H9 (cell line): ENCODE measurements around the gene HLA-DQB1. TPM values are rescaled to one million over a fixed set of nuclear protein-coding genes. Genes with fewer than 3 reads are reported as not detected.

Experiments used
- DNase-seq: peaks from one replicate; pipeline ENCODE4 v3.0.0-alpha.2; 2017
- H2AFZ ChIP-seq: one replicate; pipeline ENCODE4 v1.6.1; 2013; ENCODE audit warnings: mild to moderate bottlenecking, low read length, control low read depth, moderate library complexity
- H2AK5ac ChIP-seq: 2 replicates; pipeline ENCODE4 v1.6.1; 2013; ENCODE audit warnings: low read length, control low read depth, mixed read lengths; ENCODE audit not compliant: insufficient read length
- H2BK120ac ChIP-seq: one replicate; pipeline ENCODE4 v1.6.1; 2013; ENCODE audit warnings: low read depth, mild to moderate bottlenecking, low read length, control low read depth, inconsistent platforms; ENCODE audit not compliant: poor library complexity, severe bottlenecking
- H2BK12ac ChIP-seq: 2 replicates; pipeline ENCODE4 v1.6.1; 2013; ENCODE audit warnings: low read length, control low read depth, mixed read lengths, low read depth; ENCODE audit not compliant: insufficient read length
- H2BK15ac ChIP-seq: 2 replicates; pipeline ENCODE4 v1.6.1; 2013; ENCODE audit warnings: low read depth, low read length, control low read depth
- H2BK20ac ChIP-seq: one replicate; pipeline ENCODE4 v1.6.1; 2013; ENCODE audit warnings: low read depth, mild to moderate bottlenecking, low read length, control low read depth, inconsistent platforms; ENCODE audit not compliant: poor library complexity, severe bottlenecking
- H2BK5ac ChIP-seq: 2 replicates; pipeline ENCODE4 v1.6.1; 2013; ENCODE audit warnings: low read length, control low read depth, mixed read lengths; ENCODE audit not compliant: insufficient read length
- H3K14ac ChIP-seq: 2 replicates; pipeline ENCODE4 v1.6.1; 2013; ENCODE audit warnings: low read length, control low read depth; ENCODE audit not compliant: insufficient read depth
- H3K18ac ChIP-seq: 2 replicates; pipeline ENCODE4 v1.6.1; 2013; ENCODE audit warnings: low read depth, mild to moderate bottlenecking, mixed read lengths, low read length, control low read depth; ENCODE audit not compliant: insufficient read length
- H3K23ac ChIP-seq: 2 replicates; pipeline ENCODE4 v1.6.1; 2013; ENCODE audit warnings: low read length, control low read depth, mixed read lengths, low read depth; ENCODE audit not compliant: insufficient read length
- H3K23me2 ChIP-seq: 2 replicates; pipeline ENCODE4 v1.6.1; 2013; ENCODE audit warnings: low read depth, mild to moderate bottlenecking, mixed read lengths, low read length, control low read depth; ENCODE audit not compliant: insufficient read length, poor library complexity, severe bottlenecking
- H3K27ac ChIP-seq: 2 replicates; pipeline ENCODE4 v1.5.1; 2013; ENCODE audit warnings: low read length, control low read depth, mixed read lengths, low read depth; ENCODE audit not compliant: insufficient read length
- H3K27me3 ChIP-seq: 2 replicates; pipeline ENCODE4 v1.6.1; 2013; ENCODE audit warnings: low read length, control low read depth, inconsistent platforms; ENCODE audit not compliant: insufficient read depth
- H3K4ac ChIP-seq: 2 replicates; pipeline ENCODE4 v1.6.1; 2013; ENCODE audit warnings: low read depth, mild to moderate bottlenecking, control low read depth, inconsistent platforms, low read length, moderate library complexity
- H3K4me1 ChIP-seq: 2 replicates; pipeline ENCODE4 v1.6.1; 2013; ENCODE audit warnings: low read length, control low read depth, inconsistent platforms; ENCODE audit not compliant: insufficient read depth
- H3K4me2 ChIP-seq: 2 replicates; pipeline ENCODE4 v1.6.1; 2013; ENCODE audit warnings: low read length, control low read depth, mixed read lengths; ENCODE audit not compliant: insufficient read length, insufficient read depth
- H3K56ac ChIP-seq: 2 replicates; pipeline ENCODE4 v1.6.1; 2013; ENCODE audit warnings: low read depth, mild to moderate bottlenecking, mixed read lengths, low read length, control low read depth; ENCODE audit not compliant: insufficient read length
- H3K79me1 ChIP-seq: 2 replicates; pipeline ENCODE4 v1.6.1; 2013; ENCODE audit warnings: low read depth, mild to moderate bottlenecking, moderate library complexity, low read length, control low read depth, inconsistent platforms; ENCODE audit not compliant: insufficient read depth, poor library complexity, severe bottlenecking
- H3K79me2 ChIP-seq: 2 replicates; pipeline ENCODE4 v1.6.1; 2013; ENCODE audit warnings: low read length, control low read depth, inconsistent platforms; ENCODE audit not compliant: insufficient read depth
- H3K9ac ChIP-seq: 2 replicates; pipeline ENCODE4 v1.6.1; 2013; ENCODE audit warnings: low read length, control low read depth, mixed read lengths; ENCODE audit not compliant: insufficient read length; ENCODE audit errors: extremely low read depth
- H3K9me3 ChIP-seq: one replicate; pipeline ENCODE4 v1.6.1; 2013; ENCODE audit warnings: low read depth, low read length, inconsistent platforms; ENCODE audit not compliant: control insufficient read depth
- H3T11ph ChIP-seq: one replicate; pipeline ENCODE4 v1.6.1; 2013; ENCODE audit warnings: mild to moderate bottlenecking, low read length, control low read depth, inconsistent platforms
- H4K20me1 ChIP-seq: one replicate; pipeline ENCODE4 v1.6.1; 2013; ENCODE audit not compliant: control insufficient read depth, insufficient read length, insufficient read depth
- H4K5ac ChIP-seq: 2 replicates; pipeline ENCODE4 v1.6.1; 2013; ENCODE audit warnings: low read depth, mild to moderate bottlenecking, mixed read lengths, low read length, control low read depth; ENCODE audit not compliant: insufficient read length
- H4K8ac ChIP-seq: replicated peaks from 2 replicates; pipeline ENCODE4 v1.6.1; 2013; ENCODE audit warnings: low read length, control low read depth, mixed read lengths, low read depth; ENCODE audit not compliant: insufficient read length
- H4K91ac ChIP-seq: 2 replicates; pipeline ENCODE4 v1.6.1; 2013; ENCODE audit warnings: low read depth, mild to moderate bottlenecking, moderate library complexity, mixed read lengths, low read length, control low read depth; ENCODE audit not compliant: insufficient read length
- H3K27ac Mint-ChIP-seq, 3 experiments: 2 replicates in 2 of 3; 3 replicates in 1 of 3; pipeline ENCODE4 v1.8.0; 2020 to 2021; ENCODE audit warnings: mixed read lengths in 3 of 3, mild to moderate bottlenecking in 1 of 3, moderate library complexity in 1 of 3
- H3K27me3 Mint-ChIP-seq: 2 replicates; pipeline ENCODE4 v1.8.0; 2021; ENCODE audit warnings: low read depth, mild to moderate bottlenecking, moderate library complexity, mixed read lengths
- H3K36me3 Mint-ChIP-seq, 3 experiments: 2 replicates in 2 of 3; 3 replicates in 1 of 3; pipeline ENCODE4 v1.8.0; 2020 to 2021; ENCODE audit warnings: low read depth in 3 of 3, mixed read lengths in 3 of 3; ENCODE audit not compliant: insufficient read depth in 1 of 3
- H3K4me1 Mint-ChIP-seq, 2 experiments: 2 replicates each; pipeline ENCODE4 v1.8.0; 2020; ENCODE audit warnings: mixed read lengths in 2 of 2
- H3K4me3 Mint-ChIP-seq, 2 experiments: 2 replicates in 1 of 2; 3 replicates in 1 of 2; pipeline ENCODE4 v1.8.0; 2020 to 2021; ENCODE audit warnings: mild to moderate bottlenecking in 2 of 2, mixed read lengths in 2 of 2, moderate library complexity in 1 of 2
- H3K9me3 Mint-ChIP-seq, 2 experiments: 2 replicates in 1 of 2; 3 replicates in 1 of 2; pipeline ENCODE4 v1.8.0; 2020; ENCODE audit warnings: mild to moderate bottlenecking in 2 of 2, mixed read lengths in 2 of 2, moderate library complexity in 1 of 2
- WGBS: extraction: QIAGEN DNeasy Blood & Tissue Kit; methylation state at CpG from one replicate; pipeline ENCODE4 v1.1.7; 2013; ENCODE audit warnings: missing lambda C conversion rate, low lambda C conversion rate, mixed read lengths; ENCODE audit not compliant: insufficient read length; ENCODE audit errors: extremely low coverage; 5-methylcytosine and 5-hydroxymethylcytosine counted together
- total RNA-seq: library from RNA; stranded (reverse); gene quantifications from 2 replicates; pipeline ENCODE4 v1.2.1, GENCODE V29; 2021
- TF ChIP-seq, protein P1 (sequence below): fragments of 200-600 bp; sonication (generic); conservative IDR thresholded peaks from 3 replicates; pipeline ENCODE4 v1.8.0; 2021; ENCODE audit warnings: antibody characterized with exemption, mild to moderate bottlenecking

HLA-DQB1 gene
- total RNA-seq, 1 experiment from 2014 or later, result 41.0 TPM

- no peak within 1 kb of the TSS for H3K18ac ChIP-seq
- no peak within 1 kb of the TSS for H4K91ac ChIP-seq
- Mint-ChIP-seq H3K9me3 (no peaks in the 10 kb centered on the region), H3K27ac (peak within 1 kb of the TSS in 2 of 3 experiments; percentile 27 to 36; a peak in 3 of 7 replicates), H3K4me1 (peaks cover 25% of the 10 kb centered on the region in 2 experiments), H3K36me3 (no peaks in the 10 kb centered on the region), H3K27me3 (no peaks in the 10 kb centered on the region), H3K4me3 (0 out of 5 replicates have a peak within 1 kb of the TSS, but pooled peaks of 1 of the 2 experiments have one; percentile 20)
- no peak within 1 kb of the TSS for H3K56ac ChIP-seq
- no peak within 1 kb of the TSS for H3K27ac ChIP-seq
- H3K9me3 ChIP-seq, result no peaks in the 10 kb centered on the region
- no peak within 1 kb of the TSS for H3K4me2 ChIP-seq
- no peak within 1 kb of the TSS for H4K8ac ChIP-seq
- no CpG with 5 or more reads among the region's 7 CpGs for WGBS
- H3K23me2 ChIP-seq, result no peaks in the 10 kb centered on the region
- H3K23ac ChIP-seq, result no peak within 1 kb of the TSS
- H2BK12ac ChIP-seq, result no peak within 1 kb of the TSS
- no peak within 1 kb of the TSS for H3K4ac ChIP-seq
- H2BK120ac ChIP-seq, result no peak within 1 kb of the TSS
- no peak within 1 kb of the TSS for H3T11ph ChIP-seq
- H3K4me1 ChIP-seq, result no peaks in the 10 kb centered on the region; the same call in 1 of the 2 replicates
- H2BK15ac ChIP-seq, result no peak within 1 kb of the TSS; the same call in 1 of the 2 replicates
- H3K79me2 ChIP-seq, result no peaks in the 10 kb centered on the region
- no peak within 1 kb of the TSS for H2BK20ac ChIP-seq
- H4K5ac ChIP-seq, result no peak within 1 kb of the TSS
- no peaks in the 10 kb centered on the region for H4K20me1 ChIP-seq
- TF ChIP-seq, protein P1, sequence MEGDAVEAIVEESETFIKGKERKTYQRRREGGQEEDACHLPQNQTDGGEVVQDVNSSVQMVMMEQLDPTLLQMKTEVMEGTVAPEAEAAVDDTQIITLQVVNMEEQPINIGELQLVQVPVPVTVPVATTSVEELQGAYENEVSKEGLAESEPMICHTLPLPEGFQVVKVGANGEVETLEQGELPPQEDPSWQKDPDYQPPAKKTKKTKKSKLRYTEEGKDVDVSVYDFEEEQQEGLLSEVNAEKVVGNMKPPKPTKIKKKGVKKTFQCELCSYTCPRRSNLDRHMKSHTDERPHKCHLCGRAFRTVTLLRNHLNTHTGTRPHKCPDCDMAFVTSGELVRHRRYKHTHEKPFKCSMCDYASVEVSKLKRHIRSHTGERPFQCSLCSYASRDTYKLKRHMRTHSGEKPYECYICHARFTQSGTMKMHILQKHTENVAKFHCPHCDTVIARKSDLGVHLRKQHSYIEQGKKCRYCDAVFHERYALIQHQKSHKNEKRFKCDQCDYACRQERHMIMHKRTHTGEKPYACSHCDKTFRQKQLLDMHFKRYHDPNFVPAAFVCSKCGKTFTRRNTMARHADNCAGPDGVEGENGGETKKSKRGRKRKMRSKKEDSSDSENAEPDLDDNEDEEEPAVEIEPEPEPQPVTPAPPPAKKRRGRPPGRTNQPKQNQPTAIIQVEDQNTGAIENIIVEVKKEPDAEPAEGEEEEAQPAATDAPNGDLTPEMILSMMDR, result no peak
- H2AFZ ChIP-seq, result no peak within 1 kb of the TSS
- no peak within 1 kb of the TSS for H3K9ac ChIP-seq
- no peaks in the 10 kb centered on the region for H3K27me3 ChIP-seq
- H2AK5ac ChIP-seq, result no peak within 1 kb of the TSS
- H3K79me1 ChIP-seq, result no peaks in the 10 kb centered on the region
- no peak for DNase-seq
- no peak within 1 kb of the TSS for H2BK5ac ChIP-seq
- H3K14ac ChIP-seq, result no peak within 1 kb of the TSS
Observed at GRCh38 chr6:32637219-32637880, 29.1 kb downstream of the HLA-DQB1 start, which contains the start of gene HLA-DQA1. TSS of gene HLA-DQA1 (plus strand) at chr6:32637406. CDS start at chr6:32637459, 53 bp downstream.
